HuH-7 (cell line): ENCODE results near the gene ONECUT2.

Experiments used
- DNase-seq: peaks from one replicate; pipeline ENCODE4 v3.0.0; 2011; ENCODE audit warnings: low spot score

Gene ONECUT2

GRCh38 chr18:57431467-57432080, 3.6 kb upstream of the ONECUT2 start:
- DNase-seq, result no peak

DNA sequence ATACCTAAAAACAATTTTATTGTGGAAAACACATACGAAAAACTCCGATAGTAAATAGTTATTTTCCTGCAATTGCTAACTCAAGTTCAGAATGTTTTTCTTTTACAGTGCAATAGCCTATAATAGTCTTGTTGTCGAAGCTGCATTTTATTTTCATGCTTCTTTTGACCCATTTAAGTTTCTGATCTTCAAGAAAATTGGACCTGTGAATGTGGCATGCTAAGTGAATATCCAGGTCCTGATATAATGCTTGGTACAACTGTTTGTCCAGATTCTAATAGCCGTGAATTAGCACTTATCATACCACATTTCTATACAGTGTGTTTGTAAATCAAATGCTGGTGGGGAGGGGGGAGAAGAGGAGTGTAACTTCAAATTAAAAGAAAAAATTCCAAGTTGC, 3.0 kb upstream of the ONECUT2 start:
- no peak for DNase-seq

- DNase-seq, result no peak
Observed at GRCh38 chr18:57432751-57433400, 2.3 kb upstream of the ONECUT2 start.

- no peak for DNase-seq
Observed at GRCh38 chr18:57433482-57433881, 1.7 kb upstream of the ONECUT2 start.

GRCh38 chr18:57433934-57434535, 1.1 kb upstream of the ONECUT2 start:
- no peak for DNase-seq

- no peak for DNase-seq
Observed at GRCh38 chr18:57435846-57436190, 644 bp downstream of the ONECUT2 start.

DNA sequence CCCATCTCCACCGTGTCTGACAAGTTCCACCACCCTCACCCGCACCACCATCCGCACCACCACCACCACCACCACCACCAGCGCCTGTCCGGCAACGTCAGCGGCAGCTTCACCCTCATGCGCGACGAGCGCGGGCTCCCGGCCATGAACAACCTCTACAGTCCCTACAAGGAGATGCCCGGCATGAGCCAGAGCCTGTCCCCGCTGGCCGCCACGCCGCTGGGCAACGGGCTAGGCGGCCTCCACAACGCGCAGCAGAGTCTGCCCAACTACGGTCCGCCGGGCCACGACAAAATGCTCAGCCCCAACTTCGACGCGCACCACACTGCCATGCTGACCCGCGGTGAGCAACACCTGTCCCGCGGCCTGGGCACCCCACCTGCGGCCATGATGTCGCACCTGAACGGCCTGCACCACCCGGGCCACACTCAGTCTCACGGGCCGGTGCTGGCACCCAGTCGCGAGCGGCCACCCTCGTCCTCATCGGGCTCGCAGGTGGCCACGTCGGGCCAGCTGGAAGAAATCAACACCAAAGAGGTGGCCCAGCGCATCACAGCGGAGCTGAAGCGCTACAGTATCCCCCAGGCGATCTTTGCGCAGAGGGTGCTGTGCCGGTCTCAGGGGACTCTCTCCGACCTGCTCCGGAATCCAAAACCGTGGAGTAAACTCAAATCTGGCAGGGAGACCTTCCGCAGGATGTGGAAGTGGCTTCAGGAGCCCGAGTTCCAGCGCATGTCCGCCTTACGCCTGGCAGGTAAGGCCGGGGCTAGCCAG, 1.2 kb downstream of the ONECUT2 start:
- DNase-seq, result no peak

DNA sequence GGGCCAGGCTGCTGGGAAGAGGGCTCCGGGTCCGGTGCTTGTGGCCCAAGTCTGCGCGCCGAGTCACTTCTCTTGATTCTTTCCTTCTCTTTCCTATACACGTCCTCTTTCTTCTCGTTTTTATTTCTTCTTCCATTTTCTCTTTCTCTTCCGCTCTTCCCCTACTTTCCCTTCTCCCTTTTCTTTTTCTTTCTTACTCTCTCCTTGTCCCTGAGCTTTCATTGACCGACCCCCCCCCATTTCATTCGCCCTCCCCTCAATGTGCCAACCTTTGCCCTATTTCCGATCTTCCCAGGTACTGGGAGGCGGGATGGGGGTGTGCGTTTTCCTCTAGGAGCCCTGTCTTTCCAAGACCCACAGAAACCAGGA, 1.8 kb downstream of the ONECUT2 start:
- no peak for DNase-seq

- DNase-seq, result peak; percentile 49
Observed at GRCh38 chr18:57437402-57437765, 2.2 kb downstream of the ONECUT2 start.

GRCh38 chr18:57437766-57438671, 2.8 kb downstream of the ONECUT2 start:
- peak; percentile 83 for DNase-seq

DNA sequence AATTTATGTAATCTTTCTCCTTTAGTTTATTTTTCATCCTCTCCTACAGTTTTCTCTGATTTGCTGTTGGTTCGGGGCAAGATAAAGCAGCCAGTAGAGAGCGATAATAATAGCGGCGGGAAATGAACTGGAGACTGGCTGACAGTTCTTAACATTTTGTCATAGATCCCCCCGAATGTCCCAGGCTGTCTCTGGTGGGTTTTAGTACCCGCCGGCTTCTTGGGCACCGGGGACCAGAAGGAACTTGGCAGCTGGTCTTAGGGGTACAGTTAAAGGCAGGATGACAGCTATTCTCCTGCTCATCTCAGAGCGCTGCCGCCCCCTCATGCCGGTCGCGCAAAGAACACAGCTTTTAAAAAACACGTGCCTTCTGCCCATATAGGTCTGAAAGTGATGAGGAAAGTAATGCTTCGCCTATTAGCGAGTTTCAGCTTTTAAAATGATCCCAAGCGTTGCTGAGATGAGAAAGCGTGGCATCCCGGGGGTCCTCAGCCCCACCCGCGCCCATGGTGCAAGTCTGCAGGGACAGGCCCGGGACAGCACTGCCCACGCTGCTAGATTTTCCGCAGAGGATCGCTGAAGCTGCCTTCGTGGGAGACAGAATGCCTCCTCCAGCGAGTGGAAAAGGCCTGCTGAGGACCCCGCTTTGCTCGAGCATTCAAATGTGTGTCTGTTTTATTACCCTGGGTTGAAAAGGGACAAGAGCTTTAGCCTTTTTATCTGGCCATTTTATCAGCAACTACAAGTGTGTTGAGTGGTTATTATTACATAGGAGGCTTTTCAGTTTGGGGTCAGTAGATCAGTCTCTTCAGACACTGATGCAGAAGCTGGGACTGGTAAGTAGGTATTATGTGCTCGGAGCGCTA, 3.8 kb downstream of the ONECUT2 start:
- DNase-seq, result peak; percentile 36

GRCh38 chr18:57439609-57439968, 4.4 kb downstream of the ONECUT2 start:
- no peak for DNase-seq

- no peak for DNase-seq
Observed at GRCh38 chr18:57439985-57440330, 4.8 kb downstream of the ONECUT2 start.

DNA sequence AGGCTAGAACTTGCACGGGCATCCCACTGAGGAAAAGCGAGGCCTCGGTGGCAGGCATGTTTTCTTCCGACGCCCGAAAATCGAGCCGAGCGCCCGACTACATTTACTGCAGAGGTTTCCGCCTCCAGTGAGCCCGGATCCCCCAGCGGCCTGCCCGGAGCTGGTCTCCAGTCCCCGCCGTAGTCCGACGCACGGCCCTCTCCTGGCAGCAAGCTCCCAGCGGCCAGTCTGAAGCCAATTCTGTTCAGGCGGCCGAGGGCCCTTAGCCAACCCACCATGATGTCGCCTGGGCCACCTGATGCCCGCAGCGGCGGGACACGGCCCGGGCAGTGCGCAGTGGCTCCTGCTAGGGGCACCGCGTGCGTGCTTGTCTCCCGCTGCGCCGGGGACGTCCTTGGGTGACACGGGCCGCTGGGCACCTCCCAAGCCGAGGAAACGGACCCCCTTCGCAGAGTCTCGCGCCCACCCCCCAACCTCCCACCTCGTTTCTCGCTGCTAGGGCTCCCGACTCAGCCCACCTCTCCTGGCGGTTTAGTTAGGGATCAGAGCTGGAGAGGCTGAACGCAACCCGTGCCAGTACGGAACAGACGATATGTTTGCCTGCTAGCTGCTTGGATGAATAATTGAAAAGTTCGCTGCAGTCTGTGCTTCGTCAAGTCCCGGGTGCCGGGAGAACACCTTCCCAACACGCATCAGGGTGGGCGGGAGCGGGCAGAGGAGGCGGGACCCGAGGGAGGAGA, 5.3 kb downstream of the ONECUT2 start:
- DNase-seq, result no peak

- no peak for DNase-seq
Observed at GRCh38 chr18:57441071-57441794, 6.1 kb downstream of the ONECUT2 start.

DNA sequence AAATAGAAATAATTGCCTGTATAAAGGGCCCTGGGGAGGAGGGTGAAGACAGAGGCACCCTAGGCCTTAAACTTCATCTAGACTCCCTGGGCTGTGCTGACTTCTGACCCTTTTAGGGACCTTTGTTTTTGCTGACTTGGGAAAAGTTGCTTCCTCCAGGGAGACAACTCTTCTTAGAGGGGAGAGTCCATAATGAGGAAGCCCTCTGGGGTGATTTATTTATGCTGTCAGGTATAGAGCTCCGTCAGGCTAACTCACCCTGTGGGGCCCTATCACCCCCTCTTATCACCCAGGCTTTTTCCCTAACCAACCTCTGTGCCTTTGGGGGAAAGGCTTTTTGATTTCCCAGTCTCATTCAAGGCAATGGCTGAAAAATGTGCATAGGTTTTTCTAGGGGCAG, 8.1 kb downstream of the ONECUT2 start:
- no peak for DNase-seq

- DNase-seq, result no peak
Observed at GRCh38 chr18:57443702-57444101, 8.5 kb downstream of the ONECUT2 start.

DNA sequence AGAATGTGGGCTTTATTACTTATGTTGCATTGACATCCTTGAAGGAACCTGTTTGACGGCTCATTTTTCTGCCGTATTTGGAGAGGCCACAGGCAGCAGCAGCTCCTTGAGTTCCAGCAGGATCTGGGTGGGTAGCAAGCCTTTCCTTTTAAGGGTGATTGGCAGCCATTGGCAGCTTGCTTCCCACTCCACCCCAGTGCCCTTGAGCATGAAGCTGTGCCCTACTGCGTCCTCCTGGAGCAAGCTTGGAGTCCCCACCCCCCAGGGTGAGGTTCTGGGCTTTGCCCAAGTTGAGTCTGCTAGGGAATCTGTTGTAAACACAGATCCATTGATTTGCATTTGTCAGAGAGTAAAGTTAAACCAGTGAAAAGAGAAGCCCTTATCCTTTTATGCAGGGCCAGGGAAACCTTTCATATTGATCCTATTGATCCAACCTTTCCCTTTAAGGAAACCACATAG, 9.2 kb downstream of the ONECUT2 start:
- DNase-seq, result no peak

GRCh38 chr18:57445488-57446319, 10.5 kb downstream of the ONECUT2 start:
- DNase-seq, result peak; percentile 60
